Prostate gland (tissue), 2 donors: ENCODE measurements around the gene KIAA0232.

Experiments used
- POLR2A ChIP-seq: fragments of 450-650 bp; IDR thresholded peaks from one replicate; pipeline ENCODE4 v1.6.1; 2016; ENCODE audit warnings: antibody characterized with exemption, mild to moderate bottlenecking
- POLR2AphosphoS5 ChIP-seq: sonication (generic); formaldehyde crosslinking; IDR thresholded peaks from one replicate; pipeline ENCODE4 v1.6.1; 2017; ENCODE audit warnings: antibody characterized with exemption
- TF ChIP-seq, protein P1 (sequence below), 4 experiments: fragments of 200-600 bp in 2 of 4; fragments of 450-650 bp in 2 of 4; sonication (generic) in 2 of 4; IDR thresholded peaks; 1 replicate in 3 of 4; 2 replicates in 1 of 4; pipeline ENCODE4 v1.5.1; 2016 to 2019; ENCODE audit warnings: antibody characterized with exemption in 4 of 4, mild to moderate bottlenecking in 2 of 4, moderate library complexity in 2 of 4

DNA sequence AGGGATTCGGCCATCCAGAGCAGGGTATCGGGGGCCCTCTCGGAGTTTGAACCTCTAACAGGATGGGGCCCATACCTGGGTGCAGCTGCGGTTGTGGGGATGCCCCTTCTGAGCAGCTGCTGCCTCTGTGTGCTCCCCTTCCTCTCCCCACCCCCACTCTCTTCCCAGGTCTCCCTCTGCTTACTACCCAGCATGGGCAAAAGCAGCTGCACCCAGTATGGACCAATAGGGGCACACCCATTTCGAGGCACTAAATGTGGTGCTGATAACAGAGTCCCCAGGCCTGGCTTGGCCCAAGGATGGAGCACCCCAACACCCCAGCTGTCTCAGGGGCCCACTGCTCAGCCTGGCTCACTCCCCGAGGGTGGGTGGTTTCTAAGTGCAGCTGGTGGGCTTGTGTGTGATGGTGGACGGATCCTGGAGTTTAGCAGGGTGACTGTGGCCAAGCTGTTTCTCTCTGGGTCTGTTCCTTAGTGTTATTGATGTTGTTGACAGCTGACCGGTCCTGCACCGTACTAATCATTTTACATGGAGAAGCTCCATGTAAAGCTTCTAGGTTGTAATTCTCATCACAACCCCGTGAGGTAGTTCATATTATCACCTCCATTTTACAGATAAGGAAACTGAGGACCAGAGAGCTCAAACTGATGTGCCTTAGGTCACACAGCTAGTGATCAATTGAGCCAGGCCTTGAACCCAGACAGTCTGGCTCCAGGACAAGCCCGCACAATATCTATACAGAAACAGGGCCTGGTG is 13.1 kb upstream of the KIAA0232 start:
- TF ChIP-seq POLR2AphosphoS5 (no peak), POLR2A (no peak)
- TF ChIP-seq, protein P1, sequence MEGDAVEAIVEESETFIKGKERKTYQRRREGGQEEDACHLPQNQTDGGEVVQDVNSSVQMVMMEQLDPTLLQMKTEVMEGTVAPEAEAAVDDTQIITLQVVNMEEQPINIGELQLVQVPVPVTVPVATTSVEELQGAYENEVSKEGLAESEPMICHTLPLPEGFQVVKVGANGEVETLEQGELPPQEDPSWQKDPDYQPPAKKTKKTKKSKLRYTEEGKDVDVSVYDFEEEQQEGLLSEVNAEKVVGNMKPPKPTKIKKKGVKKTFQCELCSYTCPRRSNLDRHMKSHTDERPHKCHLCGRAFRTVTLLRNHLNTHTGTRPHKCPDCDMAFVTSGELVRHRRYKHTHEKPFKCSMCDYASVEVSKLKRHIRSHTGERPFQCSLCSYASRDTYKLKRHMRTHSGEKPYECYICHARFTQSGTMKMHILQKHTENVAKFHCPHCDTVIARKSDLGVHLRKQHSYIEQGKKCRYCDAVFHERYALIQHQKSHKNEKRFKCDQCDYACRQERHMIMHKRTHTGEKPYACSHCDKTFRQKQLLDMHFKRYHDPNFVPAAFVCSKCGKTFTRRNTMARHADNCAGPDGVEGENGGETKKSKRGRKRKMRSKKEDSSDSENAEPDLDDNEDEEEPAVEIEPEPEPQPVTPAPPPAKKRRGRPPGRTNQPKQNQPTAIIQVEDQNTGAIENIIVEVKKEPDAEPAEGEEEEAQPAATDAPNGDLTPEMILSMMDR (IDR thresholded peaks at IDR 0.05): no peak
